H9 (cell line): ENCODE data around the gene RGSL1. TPM values are rescaled to one million over a fixed set of nuclear protein-coding genes. Genes with fewer than 3 reads are reported as not detected.

Experiments
- DNase-seq: peaks from one replicate; pipeline ENCODE4 v3.0.0-alpha.2; 2017
- H2AFZ ChIP-seq: one replicate; pipeline ENCODE4 v1.6.1; 2013; ENCODE audit warnings: mild to moderate bottlenecking, low read length, control low read depth, moderate library complexity
- H2AK5ac ChIP-seq: 2 replicates; pipeline ENCODE4 v1.6.1; 2013; ENCODE audit warnings: low read length, control low read depth, mixed read lengths; ENCODE audit not compliant: insufficient read length
- H2BK120ac ChIP-seq: one replicate; pipeline ENCODE4 v1.6.1; 2013; ENCODE audit warnings: low read depth, mild to moderate bottlenecking, low read length, control low read depth, inconsistent platforms; ENCODE audit not compliant: poor library complexity, severe bottlenecking
- H2BK12ac ChIP-seq: 2 replicates; pipeline ENCODE4 v1.6.1; 2013; ENCODE audit warnings: low read length, control low read depth, mixed read lengths, low read depth; ENCODE audit not compliant: insufficient read length
- H2BK15ac ChIP-seq: 2 replicates; pipeline ENCODE4 v1.6.1; 2013; ENCODE audit warnings: low read depth, low read length, control low read depth
- H2BK20ac ChIP-seq: one replicate; pipeline ENCODE4 v1.6.1; 2013; ENCODE audit warnings: low read depth, mild to moderate bottlenecking, low read length, control low read depth, inconsistent platforms; ENCODE audit not compliant: poor library complexity, severe bottlenecking
- H2BK5ac ChIP-seq: 2 replicates; pipeline ENCODE4 v1.6.1; 2013; ENCODE audit warnings: low read length, control low read depth, mixed read lengths; ENCODE audit not compliant: insufficient read length
- H3K14ac ChIP-seq: 2 replicates; pipeline ENCODE4 v1.6.1; 2013; ENCODE audit warnings: low read length, control low read depth; ENCODE audit not compliant: insufficient read depth
- H3K18ac ChIP-seq: 2 replicates; pipeline ENCODE4 v1.6.1; 2013; ENCODE audit warnings: low read depth, mild to moderate bottlenecking, mixed read lengths, low read length, control low read depth; ENCODE audit not compliant: insufficient read length
- H3K23ac ChIP-seq: 2 replicates; pipeline ENCODE4 v1.6.1; 2013; ENCODE audit warnings: low read length, control low read depth, mixed read lengths, low read depth; ENCODE audit not compliant: insufficient read length
- H3K23me2 ChIP-seq: 2 replicates; pipeline ENCODE4 v1.6.1; 2013; ENCODE audit warnings: low read depth, mild to moderate bottlenecking, mixed read lengths, low read length, control low read depth; ENCODE audit not compliant: insufficient read length, poor library complexity, severe bottlenecking
- H3K27ac ChIP-seq: 2 replicates; pipeline ENCODE4 v1.5.1; 2013; ENCODE audit warnings: low read length, control low read depth, mixed read lengths, low read depth; ENCODE audit not compliant: insufficient read length
- H3K27me3 ChIP-seq: 2 replicates; pipeline ENCODE4 v1.6.1; 2013; ENCODE audit warnings: low read length, control low read depth, inconsistent platforms; ENCODE audit not compliant: insufficient read depth
- H3K4ac ChIP-seq: 2 replicates; pipeline ENCODE4 v1.6.1; 2013; ENCODE audit warnings: low read depth, mild to moderate bottlenecking, control low read depth, inconsistent platforms, low read length, moderate library complexity
- H3K4me1 ChIP-seq: 2 replicates; pipeline ENCODE4 v1.6.1; 2013; ENCODE audit warnings: low read length, control low read depth, inconsistent platforms; ENCODE audit not compliant: insufficient read depth
- H3K4me2 ChIP-seq: 2 replicates; pipeline ENCODE4 v1.6.1; 2013; ENCODE audit warnings: low read length, control low read depth, mixed read lengths; ENCODE audit not compliant: insufficient read length, insufficient read depth
- H3K56ac ChIP-seq: 2 replicates; pipeline ENCODE4 v1.6.1; 2013; ENCODE audit warnings: low read depth, mild to moderate bottlenecking, mixed read lengths, low read length, control low read depth; ENCODE audit not compliant: insufficient read length
- H3K79me1 ChIP-seq: 2 replicates; pipeline ENCODE4 v1.6.1; 2013; ENCODE audit warnings: low read depth, mild to moderate bottlenecking, moderate library complexity, low read length, control low read depth, inconsistent platforms; ENCODE audit not compliant: insufficient read depth, poor library complexity, severe bottlenecking
- H3K79me2 ChIP-seq: 2 replicates; pipeline ENCODE4 v1.6.1; 2013; ENCODE audit warnings: low read length, control low read depth, inconsistent platforms; ENCODE audit not compliant: insufficient read depth
- H3K9ac ChIP-seq: 2 replicates; pipeline ENCODE4 v1.6.1; 2013; ENCODE audit warnings: low read length, control low read depth, mixed read lengths; ENCODE audit not compliant: insufficient read length; ENCODE audit errors: extremely low read depth
- H3K9me3 ChIP-seq: one replicate; pipeline ENCODE4 v1.6.1; 2013; ENCODE audit warnings: low read depth, low read length, inconsistent platforms; ENCODE audit not compliant: control insufficient read depth
- H3T11ph ChIP-seq: one replicate; pipeline ENCODE4 v1.6.1; 2013; ENCODE audit warnings: mild to moderate bottlenecking, low read length, control low read depth, inconsistent platforms
- H4K20me1 ChIP-seq: one replicate; pipeline ENCODE4 v1.6.1; 2013; ENCODE audit not compliant: control insufficient read depth, insufficient read length, insufficient read depth
- H4K5ac ChIP-seq: 2 replicates; pipeline ENCODE4 v1.6.1; 2013; ENCODE audit warnings: low read depth, mild to moderate bottlenecking, mixed read lengths, low read length, control low read depth; ENCODE audit not compliant: insufficient read length
- H4K8ac ChIP-seq: replicated peaks from 2 replicates; pipeline ENCODE4 v1.6.1; 2013; ENCODE audit warnings: low read length, control low read depth, mixed read lengths, low read depth; ENCODE audit not compliant: insufficient read length
- H4K91ac ChIP-seq: 2 replicates; pipeline ENCODE4 v1.6.1; 2013; ENCODE audit warnings: low read depth, mild to moderate bottlenecking, moderate library complexity, mixed read lengths, low read length, control low read depth; ENCODE audit not compliant: insufficient read length
- H3K27ac Mint-ChIP-seq, 3 experiments: 2 replicates in 2 of 3; 3 replicates in 1 of 3; pipeline ENCODE4 v1.8.0; 2020 to 2021; ENCODE audit warnings: mixed read lengths in 3 of 3, mild to moderate bottlenecking in 1 of 3, moderate library complexity in 1 of 3
- H3K27me3 Mint-ChIP-seq: 2 replicates; pipeline ENCODE4 v1.8.0; 2021; ENCODE audit warnings: low read depth, mild to moderate bottlenecking, moderate library complexity, mixed read lengths
- H3K36me3 Mint-ChIP-seq, 3 experiments: 2 replicates in 2 of 3; 3 replicates in 1 of 3; pipeline ENCODE4 v1.8.0; 2020 to 2021; ENCODE audit warnings: low read depth in 3 of 3, mixed read lengths in 3 of 3; ENCODE audit not compliant: insufficient read depth in 1 of 3
- H3K4me1 Mint-ChIP-seq, 2 experiments: 2 replicates each; pipeline ENCODE4 v1.8.0; 2020; ENCODE audit warnings: mixed read lengths in 2 of 2
- H3K4me3 Mint-ChIP-seq, 2 experiments: 2 replicates in 1 of 2; 3 replicates in 1 of 2; pipeline ENCODE4 v1.8.0; 2020 to 2021; ENCODE audit warnings: mild to moderate bottlenecking in 2 of 2, mixed read lengths in 2 of 2, moderate library complexity in 1 of 2
- H3K9me3 Mint-ChIP-seq, 2 experiments: 2 replicates in 1 of 2; 3 replicates in 1 of 2; pipeline ENCODE4 v1.8.0; 2020; ENCODE audit warnings: mild to moderate bottlenecking in 2 of 2, mixed read lengths in 2 of 2, moderate library complexity in 1 of 2
- WGBS: extraction: QIAGEN DNeasy Blood & Tissue Kit; methylation state at CpG from one replicate; pipeline ENCODE4 v1.1.7; 2013; ENCODE audit warnings: missing lambda C conversion rate, low lambda C conversion rate, mixed read lengths; ENCODE audit not compliant: insufficient read length; ENCODE audit errors: extremely low coverage; 5-methylcytosine and 5-hydroxymethylcytosine counted together
- total RNA-seq: library from RNA; stranded (reverse); gene quantifications from 2 replicates; pipeline ENCODE4 v1.2.1, GENCODE V29; 2021
- TF ChIP-seq, protein P1 (sequence below): fragments of 200-600 bp; sonication (generic); conservative IDR thresholded peaks from 3 replicates; pipeline ENCODE4 v1.8.0; 2021; ENCODE audit warnings: antibody characterized with exemption, mild to moderate bottlenecking

The RGSL1 gene
- total RNA-seq, 1 experiment from 2014 or later: not detected

DNA sequence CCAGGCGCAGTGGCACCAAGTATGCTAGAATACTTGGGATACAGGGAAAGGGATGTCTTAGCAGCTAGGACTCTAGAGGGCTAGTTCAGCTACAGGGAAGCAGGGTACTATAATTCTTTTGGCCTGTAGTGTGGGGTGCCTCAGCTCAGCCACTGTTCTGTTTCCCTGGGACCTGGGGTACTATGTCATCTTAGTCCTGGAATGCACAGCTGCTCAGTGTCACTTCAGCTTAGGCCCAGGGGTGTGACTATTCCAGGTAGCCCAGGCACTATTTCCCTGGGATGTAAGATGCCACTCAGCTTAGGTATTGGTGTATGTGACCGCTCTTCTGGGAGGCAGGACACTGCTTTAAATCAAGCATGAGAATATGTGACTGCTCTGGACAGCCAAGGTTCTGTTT, 34.1 kb downstream of the RGSL1 start:
- Histone ChIP-seq H2BK20ac (no peak overlapping the region), H3K27me3 (no peaks in the 10 kb centered on the region), H3K14ac (no peak overlapping the region), H4K91ac (no peak overlapping the region), H2AK5ac (no peak overlapping the region), H3K18ac (no peak overlapping the region), H2BK120ac (no peak overlapping the region), H3K79me2 (no peaks in the 10 kb centered on the region), H4K5ac (no peak overlapping the region), H3K79me1 (no peaks in the 10 kb centered on the region), H3K23me2 (no peaks in the 10 kb centered on the region), H3T11ph (no peak overlapping the region), H3K9ac (no peak overlapping the region), H2BK15ac (no peak overlapping the region), H3K4me2 (no peak overlapping the region), H3K23ac (no peak overlapping the region), H4K20me1 (no peaks in the 10 kb centered on the region), H2BK5ac (no peak overlapping the region), H4K8ac (no peak overlapping the region), H3K27ac (no peak overlapping the region), H3K9me3 (no peaks in the 10 kb centered on the region), H3K4ac (no peak overlapping the region), H2BK12ac (no peak overlapping the region), H3K4me1 (no peaks in the 10 kb centered on the region), H2AFZ (no peak overlapping the region), H3K56ac (no peak overlapping the region)
- Mint-ChIP-seq H3K27ac (no peak overlapping the region), H3K27me3 (no peaks in the 10 kb centered on the region; the same call in none of the 2 replicates), H3K4me1 (peaks cover 0 to 2% of the 10 kb centered on the region in 2 experiments; a peak in 1 of 4 replicates), H3K36me3 (no peaks in the 10 kb centered on the region), H3K4me3 (no peak overlapping the region), H3K9me3 (peaks cover 2% of the 10 kb centered on the region in 2 experiments; a peak in 3 of 5 replicates)
- no peak for DNase-seq
- WGBS: no CpG with 5 or more reads among the region's 2 CpGs
- TF ChIP-seq, protein P1, sequence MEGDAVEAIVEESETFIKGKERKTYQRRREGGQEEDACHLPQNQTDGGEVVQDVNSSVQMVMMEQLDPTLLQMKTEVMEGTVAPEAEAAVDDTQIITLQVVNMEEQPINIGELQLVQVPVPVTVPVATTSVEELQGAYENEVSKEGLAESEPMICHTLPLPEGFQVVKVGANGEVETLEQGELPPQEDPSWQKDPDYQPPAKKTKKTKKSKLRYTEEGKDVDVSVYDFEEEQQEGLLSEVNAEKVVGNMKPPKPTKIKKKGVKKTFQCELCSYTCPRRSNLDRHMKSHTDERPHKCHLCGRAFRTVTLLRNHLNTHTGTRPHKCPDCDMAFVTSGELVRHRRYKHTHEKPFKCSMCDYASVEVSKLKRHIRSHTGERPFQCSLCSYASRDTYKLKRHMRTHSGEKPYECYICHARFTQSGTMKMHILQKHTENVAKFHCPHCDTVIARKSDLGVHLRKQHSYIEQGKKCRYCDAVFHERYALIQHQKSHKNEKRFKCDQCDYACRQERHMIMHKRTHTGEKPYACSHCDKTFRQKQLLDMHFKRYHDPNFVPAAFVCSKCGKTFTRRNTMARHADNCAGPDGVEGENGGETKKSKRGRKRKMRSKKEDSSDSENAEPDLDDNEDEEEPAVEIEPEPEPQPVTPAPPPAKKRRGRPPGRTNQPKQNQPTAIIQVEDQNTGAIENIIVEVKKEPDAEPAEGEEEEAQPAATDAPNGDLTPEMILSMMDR: no peak
